NCI-H748 (cell line): ENCODE data around the gene PGBD1.
"Not testable (repeated sequence)": the region's sequence is repeated elsewhere in the genome, so short reads cannot be mapped to it uniquely, and the experiment has no call there.

Source experiments
- DNase-seq: peaks from one replicate; lab custom pipeline; 2025; ENCODE audit not compliant: unreplicated experiment; lab: John Stamatoyannopoulos, UW

Gene PGBD1

DNA sequence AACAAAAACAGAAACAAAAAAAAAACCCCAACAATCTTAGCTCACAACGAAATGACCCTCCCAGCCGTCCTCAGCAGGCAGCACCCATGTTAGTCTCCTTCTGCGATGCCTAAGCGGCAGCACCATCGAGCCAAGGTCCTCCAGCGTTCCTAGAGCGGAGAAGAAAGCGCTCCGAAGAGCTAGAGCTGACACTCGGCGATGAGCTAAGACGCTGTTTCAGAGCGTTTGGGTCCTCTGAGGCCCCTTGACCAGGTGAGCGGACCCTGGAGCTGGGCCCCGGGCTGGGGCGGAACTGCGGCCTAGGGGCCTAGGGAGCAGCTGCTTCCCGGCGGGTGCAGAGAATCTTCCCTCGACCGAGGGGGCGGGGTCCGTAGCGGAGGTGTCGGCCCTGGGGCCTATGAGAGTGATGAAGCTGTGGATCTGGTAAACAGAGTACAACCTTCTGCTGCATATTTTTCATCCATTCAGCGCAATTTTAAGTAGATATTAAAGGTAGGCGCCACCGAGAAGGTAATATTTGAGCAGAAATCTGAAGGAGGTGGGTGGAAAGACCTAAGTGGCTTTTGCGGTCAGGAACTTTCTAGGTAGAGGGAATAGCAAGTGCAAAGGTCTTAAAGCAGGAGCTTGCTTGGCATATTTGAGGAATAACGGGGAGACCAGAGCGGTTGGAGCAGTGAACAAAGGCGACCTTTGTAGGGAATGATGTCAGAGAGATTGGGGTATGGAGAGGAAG, 14.2 kb upstream of the PGBD1 start, which contains the start of gene ZSCAN26:
ZSCAN26 (plus strand) TSS at position 182 of the 733 bp plus-strand sequence. CDS start 4,777 bp downstream, outside the sequence.
- DNase-seq = peak; percentile 94

DNA sequence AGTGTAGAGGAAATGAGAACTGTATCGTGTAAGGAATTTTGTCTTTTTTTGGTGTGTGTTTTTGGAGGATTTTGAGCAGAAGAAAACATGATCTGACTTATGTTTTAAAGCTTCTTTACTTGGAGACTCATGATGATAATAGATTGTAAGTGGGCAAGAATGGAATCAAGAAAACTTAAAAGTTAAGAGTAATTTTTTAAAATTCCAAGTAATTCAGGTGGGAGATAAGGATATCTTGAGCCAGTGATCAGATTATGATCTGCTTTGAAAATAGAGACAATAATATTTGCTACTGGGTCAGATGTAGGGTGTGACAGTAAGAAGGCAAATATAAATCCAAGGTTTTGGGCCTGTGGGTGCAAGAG, 13.7 kb upstream of the PGBD1 start:
- no peak for DNase-seq

DNA sequence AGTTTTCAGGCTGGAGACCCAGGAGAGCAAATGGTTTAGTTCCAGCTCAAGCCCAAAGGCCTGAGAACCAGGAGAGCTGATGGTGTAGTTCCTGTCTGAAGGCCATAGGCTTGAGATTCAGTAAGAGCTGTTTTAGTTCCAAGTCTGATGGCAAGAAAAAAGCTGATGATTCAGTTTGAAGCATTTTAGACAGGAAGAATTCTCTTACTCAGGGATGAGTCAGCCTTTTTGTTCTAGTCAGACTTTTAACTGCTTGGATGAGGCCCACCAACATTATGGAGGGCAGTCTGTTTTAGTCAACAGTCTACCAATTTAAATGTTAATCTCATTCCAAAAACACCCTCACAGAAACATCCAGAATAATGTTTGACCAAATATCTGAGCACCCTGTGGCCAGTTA, 11.9 kb upstream of the PGBD1 start:
- DNase-seq = no peak

DNA sequence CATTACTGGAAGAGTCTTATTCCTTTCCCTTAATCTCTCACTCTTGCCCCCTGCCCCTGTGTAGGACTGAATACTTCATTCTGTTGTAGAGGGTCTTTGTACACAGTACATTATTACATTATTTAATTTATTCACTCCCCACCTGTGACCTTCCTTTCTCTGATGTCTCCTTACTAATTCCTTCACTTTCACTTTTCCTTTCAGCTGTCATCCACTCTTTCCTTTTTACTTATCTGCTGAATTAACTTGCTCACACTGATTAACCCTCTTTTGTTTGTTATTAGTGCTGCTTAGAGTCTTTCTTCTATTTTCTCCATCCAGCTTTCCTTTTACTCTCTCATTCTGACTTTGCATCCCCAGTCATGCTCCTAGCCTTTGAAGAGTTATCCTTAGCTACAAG, 6.5 kb upstream of the PGBD1 start:
- DNase-seq = no peak

DNA sequence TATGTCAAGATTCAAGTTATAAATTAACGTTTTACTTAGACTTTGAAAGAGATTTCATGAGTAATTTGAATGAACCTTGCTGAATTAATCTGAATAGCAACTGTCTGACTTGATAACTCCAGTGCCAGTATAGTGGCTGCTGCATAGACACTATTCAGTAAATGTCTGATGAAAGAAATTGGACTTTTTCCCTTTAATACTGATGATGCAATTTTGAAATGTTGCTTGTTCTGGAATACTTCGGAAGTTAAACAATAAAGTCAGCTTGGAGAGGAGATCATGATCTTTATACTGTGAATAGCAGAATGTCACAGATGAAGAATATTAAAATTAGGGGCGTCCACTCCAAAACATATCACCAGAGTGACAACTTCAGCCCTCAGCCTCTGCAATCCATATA, 3.6 kb upstream of the PGBD1 start:
- no peak for DNase-seq

DNA sequence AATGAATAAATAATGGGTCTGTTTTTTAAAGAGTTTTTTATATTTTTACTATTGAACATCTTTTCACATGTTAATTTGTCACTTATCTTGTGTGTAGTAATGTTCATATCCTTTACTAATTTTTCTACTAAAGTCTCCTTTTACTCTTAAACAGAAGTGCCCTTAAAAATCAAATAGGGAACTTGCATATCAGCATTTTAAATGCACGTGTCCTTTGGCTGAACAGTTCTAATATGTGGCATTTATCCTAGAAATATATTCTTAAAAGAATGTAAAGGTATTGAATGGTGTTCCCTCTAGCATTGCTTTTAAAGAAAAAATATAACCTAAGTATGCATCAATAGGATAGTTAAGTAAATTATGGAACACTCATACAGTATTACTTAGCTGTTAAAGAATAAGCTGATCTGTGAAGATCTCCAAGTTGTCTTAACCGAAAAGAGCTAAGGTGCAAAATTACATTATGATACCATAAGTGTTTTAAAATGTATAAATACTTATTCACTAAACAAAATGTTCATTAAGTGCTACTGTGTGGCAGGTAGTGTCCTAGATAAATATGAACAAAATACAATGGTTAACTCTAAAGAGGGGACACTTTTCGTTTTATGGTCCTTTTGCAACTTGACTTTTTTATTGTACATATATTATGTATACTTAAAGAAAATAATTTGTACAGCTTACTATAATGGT, 631 bp upstream of the PGBD1 start:
- DNase-seq = no peak

DNA sequence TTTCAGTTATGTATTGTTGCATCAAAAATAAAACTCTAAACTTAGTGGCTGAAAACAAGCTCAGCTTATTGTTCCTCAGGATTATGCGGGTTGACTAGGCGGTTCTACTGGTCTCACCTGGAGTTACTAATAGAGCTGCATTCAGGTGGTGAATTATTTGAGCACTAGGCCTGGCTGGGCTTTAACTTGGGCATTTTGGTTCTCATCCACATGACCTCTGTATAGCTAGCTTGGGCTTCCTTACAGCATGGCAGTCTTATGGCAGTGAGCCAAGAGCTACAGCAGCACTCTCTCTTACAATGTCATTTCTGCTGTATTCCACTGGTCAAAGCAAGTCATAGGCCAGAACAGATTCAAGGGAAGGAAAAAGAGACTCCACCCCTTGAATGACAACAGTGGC, 1.6 kb downstream of the PGBD1 start:
- DNase-seq = no peak

DNA sequence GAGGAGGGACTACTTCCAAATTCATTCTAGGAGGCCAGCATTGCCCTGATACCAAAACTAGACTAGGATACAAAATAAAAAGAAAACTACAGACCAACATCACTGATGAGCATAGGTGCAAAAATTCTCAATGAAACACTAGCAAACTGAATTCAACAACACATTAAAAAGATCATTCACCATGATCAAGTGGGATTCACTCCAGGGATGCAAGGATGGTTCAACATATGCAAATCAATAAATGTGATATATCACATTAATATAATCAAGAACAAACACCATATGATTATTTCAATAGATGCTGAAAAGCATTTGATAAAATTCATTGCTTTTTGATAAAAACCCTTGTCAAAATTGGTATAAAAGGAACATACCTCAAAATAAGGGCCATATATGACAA, 10.2 kb downstream of the PGBD1 start:
- no peak for DNase-seq

DNA sequence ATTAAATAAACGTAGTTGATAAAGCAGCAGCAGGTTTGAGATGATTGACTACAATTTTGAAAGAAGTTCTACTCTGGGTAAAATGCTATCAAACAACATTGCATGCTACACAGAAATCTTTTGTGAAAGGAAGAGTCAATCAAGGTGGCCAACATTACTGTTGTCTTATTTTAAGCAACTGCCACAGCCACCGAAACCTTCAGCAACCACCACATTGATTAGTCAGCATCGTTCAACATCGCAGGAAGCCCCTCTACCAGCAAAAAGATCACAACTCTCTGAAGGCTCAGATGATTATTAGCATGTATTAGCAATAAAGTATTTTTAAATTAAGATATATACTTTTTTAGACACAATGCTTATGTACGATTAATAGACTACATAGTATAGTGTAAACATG, 14.0 kb downstream of the PGBD1 start:
- DNase-seq = no peak

DNA sequence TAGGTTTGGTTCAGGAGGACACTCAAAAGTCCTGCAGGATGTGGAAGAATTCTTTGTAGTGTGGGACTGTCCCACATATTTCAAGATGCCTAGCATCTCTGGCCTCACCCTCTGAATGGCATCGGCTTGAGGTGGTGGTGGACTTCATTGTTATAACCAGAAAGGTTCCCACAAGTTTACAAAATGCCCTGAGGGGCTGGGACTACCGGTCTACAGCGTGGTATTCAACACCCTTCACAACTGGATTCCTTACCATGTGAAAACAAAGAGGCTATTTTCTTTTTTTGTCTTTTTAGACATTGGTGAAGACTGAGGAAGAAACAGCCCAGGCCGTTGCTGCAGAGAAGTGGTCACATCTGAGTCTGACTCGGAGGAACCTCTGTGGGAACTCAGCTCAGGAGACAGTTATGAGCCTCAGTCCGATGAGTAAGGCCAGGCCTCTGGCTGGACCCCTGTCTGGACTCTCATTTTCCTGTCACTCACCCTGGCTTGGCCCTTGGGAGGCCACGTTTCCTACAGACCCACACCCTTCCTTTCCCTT, 15.2 kb downstream of the PGBD1 start:
- DNase-seq = no peak

DNA sequence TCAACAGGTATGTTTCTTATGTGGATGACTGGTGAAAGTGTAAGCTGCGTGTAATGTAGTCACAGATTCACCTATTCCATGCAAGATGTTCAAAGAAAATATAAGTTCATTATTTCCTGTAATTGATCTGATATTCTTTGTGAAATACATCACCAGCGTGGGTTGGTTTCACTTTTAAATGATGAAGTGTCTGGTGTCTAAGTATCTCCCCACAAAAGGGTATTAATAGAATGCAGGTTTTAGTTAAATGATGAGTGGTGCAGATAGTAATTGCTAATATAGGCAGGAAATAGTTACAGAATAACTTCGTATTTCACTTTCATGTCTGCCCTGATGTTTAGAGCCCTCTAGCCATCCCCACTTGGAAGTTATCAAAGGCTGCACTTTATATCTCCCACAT, 22.2 kb downstream of the PGBD1 start:
- no peak for DNase-seq

DNA sequence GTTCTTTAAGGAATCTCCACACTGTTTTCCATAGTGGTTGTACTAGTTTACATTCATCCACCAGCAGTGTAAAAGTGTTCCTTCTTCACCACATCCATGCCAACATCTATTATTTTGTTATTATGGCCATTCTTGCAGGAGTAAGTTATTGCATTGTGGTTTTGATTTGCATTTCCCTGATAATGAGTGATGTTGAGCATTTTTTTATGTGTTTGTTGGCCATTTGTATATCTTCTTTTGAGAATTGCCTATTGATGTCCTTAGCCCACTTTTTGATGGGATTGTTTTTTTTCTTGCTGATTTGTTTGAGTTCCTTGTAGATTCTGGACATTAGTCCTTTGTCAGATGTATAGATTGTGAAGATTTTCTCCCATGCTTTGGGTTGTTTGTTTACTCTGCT, 25.0 kb downstream of the PGBD1 start:
- DNase-seq = not testable (repeated sequence)

DNA sequence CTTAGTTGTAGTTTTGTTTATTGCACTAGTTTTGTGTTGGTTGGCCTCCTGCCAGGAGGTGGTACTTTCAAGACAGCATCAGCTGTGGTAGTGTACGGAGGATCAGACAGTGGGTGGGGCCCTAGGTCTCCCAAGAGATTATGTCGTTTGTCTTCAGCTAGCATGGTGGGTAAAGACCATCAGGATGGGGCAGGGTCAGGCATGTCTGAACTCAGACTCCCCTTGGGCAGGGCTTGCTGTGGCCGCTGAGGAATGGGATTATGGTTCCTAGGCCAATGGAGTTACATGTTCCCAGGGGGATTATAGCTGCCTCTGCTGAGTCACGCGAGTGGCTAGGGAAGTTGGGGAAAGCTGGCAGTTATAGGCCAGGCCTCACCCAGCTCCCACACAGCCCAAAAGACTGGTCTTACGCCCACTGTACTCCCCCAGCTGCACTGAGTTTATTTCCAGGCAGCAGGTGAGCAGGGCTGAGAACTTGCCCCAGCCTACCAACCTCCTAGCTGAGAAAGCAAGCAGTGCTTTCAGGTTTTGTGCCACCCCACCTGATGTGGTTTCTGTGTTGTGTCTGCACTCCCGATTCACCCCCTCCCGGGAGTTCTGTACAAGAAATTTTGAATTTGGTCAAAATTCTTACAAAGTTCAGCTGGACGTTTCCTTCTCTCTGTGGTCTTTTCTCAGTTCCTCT, 29.9 kb downstream of the PGBD1 start:
- no peak for DNase-seq

DNA sequence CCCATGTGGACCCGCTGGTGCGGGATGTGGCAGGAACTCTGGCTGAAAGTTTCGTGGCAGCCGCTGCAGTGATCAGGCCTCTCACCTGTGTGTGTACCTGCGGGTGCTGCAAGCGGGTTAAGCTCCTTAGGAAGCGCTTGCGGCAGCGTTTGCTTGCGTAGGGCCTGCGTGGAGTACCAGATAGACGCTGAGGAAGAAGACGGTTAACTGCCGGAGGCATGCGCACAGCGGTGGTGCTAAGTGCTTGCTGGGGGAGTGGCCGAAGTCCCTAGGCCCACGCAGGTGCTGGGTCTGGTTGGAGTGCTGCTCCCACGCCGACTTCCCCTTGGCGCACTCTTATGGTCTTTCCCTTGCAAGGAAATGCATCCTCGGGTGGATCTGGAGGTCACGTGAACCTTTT, 31.6 kb downstream of the PGBD1 start:
- no peak for DNase-seq

DNA sequence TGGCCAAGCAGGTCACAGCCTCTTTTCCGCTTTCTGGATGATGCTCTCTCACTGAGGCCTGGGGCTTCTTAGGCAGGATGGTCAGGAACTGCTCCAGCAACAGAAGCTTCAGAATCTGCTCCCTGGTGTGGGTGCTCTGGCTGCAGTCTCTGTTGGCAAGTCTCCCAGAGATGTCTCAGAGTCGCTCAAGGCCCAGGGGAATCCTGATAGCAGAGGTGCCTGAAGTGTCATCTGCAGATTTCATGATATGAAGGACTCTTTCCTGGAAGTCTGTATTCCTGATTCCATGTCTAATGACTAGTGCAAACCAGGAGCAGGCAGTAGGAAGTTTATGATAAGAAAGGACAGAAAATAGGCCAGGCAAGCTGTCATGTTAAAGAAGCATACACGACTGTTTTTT, 34.3 kb downstream of the PGBD1 start:
- no peak for DNase-seq

DNA sequence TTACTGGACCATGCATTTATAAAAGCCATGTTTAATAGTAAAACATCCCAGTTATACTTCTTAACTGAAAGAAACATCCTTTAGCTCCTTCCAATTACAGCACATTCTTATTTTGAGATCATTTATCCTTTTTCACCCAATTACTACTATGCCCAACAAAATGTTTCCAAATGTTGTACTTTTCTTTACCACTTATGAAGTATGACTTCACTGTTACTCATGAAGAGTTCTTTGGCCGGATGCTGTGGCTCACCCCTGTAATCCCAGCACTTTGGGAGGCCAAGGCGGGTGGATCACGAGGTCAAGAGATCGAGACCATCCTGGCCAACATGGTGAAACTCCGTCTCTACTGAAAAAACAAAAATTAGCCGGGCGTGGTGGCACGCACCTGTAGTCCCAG, 36.5 kb downstream of the PGBD1 start:
- not testable (repeated sequence) for DNase-seq

DNA sequence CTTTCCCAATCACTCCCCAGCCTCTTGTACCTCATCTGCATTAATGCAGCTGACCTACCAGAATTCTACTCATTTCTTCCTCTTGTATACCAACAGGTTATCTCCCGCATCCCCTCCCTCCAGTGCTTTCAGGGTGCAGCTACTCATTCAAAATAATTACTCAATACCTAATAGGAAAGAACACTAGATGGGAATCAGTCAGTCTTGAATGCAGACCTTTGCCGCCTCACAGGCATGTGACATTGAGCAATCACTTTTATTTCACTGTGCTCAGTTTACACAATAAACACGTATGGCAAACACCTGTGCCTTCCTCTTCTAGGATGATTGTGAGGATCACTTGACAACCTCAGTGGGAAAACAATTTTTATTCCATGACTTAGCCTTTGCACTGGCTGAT, 41.3 kb downstream of the PGBD1 start:
- DNase-seq = no peak

DNA sequence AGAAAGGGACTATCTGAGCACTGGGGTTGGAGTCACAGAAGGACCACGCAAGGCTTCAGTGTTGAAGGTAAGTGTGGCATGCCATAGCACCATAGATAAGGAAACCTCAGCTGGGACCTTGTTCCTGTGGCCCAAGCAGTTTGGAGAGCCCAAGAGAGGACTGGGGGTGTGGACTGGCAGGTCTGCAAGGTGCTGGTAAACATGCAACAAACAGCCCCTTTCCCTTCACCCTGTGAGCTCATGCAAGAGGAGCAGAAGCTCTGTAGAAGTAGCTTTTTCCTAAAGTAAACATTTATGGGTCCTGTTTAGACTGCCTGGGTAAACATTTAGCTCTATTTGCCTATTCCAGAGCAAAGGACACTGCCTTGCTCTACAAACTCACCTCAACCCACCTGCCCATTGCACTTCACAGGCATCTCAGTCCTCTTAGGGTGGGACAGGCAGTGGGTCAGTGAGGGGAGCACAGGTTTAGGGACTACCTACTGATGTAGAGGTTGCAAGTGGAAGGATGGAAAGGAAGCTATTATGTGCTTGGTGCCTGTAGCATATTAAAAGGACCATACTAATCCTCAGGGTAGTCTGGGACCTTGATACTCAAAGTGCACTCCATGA, 42.5 kb downstream of the PGBD1 start:
- no peak for DNase-seq

DNA sequence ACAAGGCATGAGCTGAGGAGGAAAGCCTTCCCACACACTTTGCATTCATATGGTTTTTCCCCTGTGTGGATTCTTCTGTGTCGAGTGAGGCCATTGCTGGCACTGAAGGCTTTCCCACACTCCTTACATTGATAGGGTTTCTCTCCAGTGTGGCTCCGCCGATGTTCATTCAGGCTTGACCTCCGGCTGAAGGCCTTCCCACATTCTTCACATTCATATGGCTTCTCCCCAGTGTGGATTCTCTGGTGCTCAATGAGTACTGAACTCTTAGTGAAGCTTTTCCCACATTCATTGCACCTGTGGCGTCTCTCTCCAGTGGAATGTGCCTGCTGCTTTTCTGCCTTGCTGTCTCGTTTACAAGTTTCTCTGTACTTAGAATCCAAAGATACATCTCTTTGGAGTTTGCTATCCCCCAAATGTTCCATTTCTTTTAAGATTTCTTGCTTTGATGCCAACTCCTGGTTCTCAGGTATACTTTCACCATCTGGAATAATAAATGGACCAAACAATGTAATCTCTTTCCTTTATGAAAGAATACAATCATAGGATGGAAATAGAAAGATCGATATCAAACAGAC, 45.1 kb downstream of the PGBD1 start:
- DNase-seq = no peak

DNA sequence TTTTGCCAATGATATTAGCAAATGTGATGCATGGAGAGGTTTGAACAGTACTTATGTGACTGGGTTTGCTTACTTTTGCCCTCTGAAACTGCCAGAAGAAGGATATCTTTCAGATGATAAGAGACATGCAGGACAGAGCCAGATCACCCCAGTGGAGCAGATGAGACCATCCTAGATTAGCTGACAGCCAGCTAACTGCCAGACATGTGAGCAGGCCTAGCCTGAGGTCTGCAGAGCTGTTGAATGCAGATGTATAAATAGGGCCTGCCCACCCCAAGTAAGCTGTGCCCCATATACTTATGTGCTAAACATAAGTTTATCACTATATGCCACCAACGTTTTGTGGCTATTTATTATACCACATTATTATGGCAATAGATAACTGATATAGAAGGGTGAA, 48.7 kb downstream of the PGBD1 start:
- no peak for DNase-seq

DNA sequence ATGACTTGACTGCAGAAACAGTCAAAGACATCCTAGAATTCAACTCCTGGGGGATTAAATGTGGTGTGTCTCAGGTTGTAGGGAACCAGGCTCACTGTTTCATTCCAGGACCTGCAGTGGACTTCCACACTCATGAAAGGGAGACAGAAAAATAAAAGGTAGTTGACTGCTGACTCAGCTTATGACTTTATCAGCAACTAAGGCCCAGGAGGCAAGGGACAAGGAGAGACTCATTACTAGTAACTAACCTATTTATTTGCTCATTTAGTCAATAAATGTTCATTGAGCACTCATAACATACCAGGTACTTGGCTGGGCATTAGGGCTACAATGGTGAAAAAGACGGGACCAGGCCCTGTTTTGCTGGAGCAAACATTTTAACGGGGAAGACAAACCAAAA, 51.7 kb downstream of the PGBD1 start:
- DNase-seq = no peak
